ENCODE data around the gene MED25. TPM values are rescaled to one million over a fixed set of nuclear protein-coding genes. Genes with fewer than 3 reads are reported as not detected.
A peak's percentile ranks its signal among the peaks of the same experiment; 100 is the strongest.

Gene MED25
- total and polyA plus RNA-seq, 2 experiments from 2014 or later = 45.6 to 58.6 TPM

DNA sequence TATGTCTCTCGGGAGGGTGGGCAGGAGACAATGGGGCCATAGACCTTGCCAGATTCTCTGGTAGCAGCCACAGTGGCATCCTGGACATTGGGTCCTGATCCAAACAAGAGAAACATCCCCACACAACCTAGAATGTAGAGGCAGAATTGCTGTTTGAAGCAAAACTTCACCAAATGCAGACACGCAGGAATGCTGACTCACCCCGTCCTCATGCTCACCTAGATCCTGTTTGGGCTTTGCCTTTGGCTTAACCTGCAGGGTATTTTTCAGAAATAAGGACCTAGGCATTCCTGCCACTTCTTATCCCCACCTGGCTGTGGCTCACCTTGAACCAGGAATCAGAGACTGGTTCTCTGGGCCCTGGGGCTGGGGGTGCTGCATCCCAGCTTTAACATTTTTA lies 66.7 kb downstream of the MED25 start:
- H3K79me2 ChIP-seq (replicated peaks; ENCODE audit: insufficient read depth) = peaks cover 5% of the 10 kb centered on the region
- peaks cover 30% of the 10 kb centered on the region for H3K36me3 ChIP-seq (ENCODE audit: insufficient read depth)
- peaks cover 8% of the 10 kb centered on the region; the same call in 2 of the 3 replicates for H3K9me3 Mint-ChIP-seq

More for the DNA sequence above, 66.7 kb downstream of the MED25 start:
- no peak overlapping the region for H2AFZ ChIP-seq
- no peaks in the 10 kb centered on the region; the same call in 1 of the 2 replicates for H3K4me1 ChIP-seq (ENCODE audit: insufficient read depth)
- H3K27ac Mint-ChIP-seq = peak overlapping the region; percentile 73
- peaks cover 21% of the 10 kb centered on the region; the same call in 1 of the 2 replicates for H3F3A ChIP-seq (replicated peaks; ENCODE audit: low read depth)
- TF ChIP-seq ZNF331 (CRISPR knock-in tag; IDR thresholded peaks at IDR 0.05; ENCODE audit: low read depth) (no peak), EZH2 (IDR thresholded peaks at IDR 0.05; ENCODE audit: low read depth, unreplicated experiment) (no peak), EZH2phosphoT487 (IDR thresholded peaks at IDR 0.05; ENCODE audit: unreplicated experiment) (no peak), ZNF114 (CRISPR knock-in tag; IDR thresholded peaks at IDR 0.05) (no peak)
- TF ChIP-seq, protein P1, sequence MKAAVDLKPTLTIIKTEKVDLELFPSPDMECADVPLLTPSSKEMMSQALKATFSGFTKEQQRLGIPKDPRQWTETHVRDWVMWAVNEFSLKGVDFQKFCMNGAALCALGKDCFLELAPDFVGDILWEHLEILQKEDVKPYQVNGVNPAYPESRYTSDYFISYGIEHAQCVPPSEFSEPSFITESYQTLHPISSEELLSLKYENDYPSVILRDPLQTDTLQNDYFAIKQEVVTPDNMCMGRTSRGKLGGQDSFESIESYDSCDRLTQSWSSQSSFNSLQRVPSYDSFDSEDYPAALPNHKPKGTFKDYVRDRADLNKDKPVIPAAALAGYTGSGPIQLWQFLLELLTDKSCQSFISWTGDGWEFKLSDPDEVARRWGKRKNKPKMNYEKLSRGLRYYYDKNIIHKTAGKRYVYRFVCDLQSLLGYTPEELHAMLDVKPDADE (IDR thresholded peaks at IDR 0.05) = no peak
- TF ChIP-seq, protein P2, sequence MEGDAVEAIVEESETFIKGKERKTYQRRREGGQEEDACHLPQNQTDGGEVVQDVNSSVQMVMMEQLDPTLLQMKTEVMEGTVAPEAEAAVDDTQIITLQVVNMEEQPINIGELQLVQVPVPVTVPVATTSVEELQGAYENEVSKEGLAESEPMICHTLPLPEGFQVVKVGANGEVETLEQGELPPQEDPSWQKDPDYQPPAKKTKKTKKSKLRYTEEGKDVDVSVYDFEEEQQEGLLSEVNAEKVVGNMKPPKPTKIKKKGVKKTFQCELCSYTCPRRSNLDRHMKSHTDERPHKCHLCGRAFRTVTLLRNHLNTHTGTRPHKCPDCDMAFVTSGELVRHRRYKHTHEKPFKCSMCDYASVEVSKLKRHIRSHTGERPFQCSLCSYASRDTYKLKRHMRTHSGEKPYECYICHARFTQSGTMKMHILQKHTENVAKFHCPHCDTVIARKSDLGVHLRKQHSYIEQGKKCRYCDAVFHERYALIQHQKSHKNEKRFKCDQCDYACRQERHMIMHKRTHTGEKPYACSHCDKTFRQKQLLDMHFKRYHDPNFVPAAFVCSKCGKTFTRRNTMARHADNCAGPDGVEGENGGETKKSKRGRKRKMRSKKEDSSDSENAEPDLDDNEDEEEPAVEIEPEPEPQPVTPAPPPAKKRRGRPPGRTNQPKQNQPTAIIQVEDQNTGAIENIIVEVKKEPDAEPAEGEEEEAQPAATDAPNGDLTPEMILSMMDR (conservative IDR thresholded peaks at IDR 0.05; ENCODE audit: low read depth in 2 of 2) = no peak
- H4K20me1 ChIP-seq (replicated peaks; ENCODE audit: insufficient read depth) = peaks cover 8% of the 10 kb centered on the region
- no peak overlapping the region for H3K4me2 ChIP-seq
- H3K4me1 Mint-ChIP-seq = 0 out of 3 replicates have a peak, but pooled peaks cover 4% of the 10 kb centered on the region
- H3K4me3 ChIP-seq = no peak overlapping the region
- peaks cover 71% of the 10 kb centered on the region for H3K36me3 Mint-ChIP-seq (ENCODE audit: low read depth)
- no peak overlapping the region for H3K4me3 Mint-ChIP-seq
- no peaks in the 10 kb centered on the region for H3K9me2 ChIP-seq (ENCODE audit: insufficient read depth)
- peaks cover 18% of the 10 kb centered on the region for H3K27me3 Mint-ChIP-seq (ENCODE audit: insufficient read depth, low read depth, poor library complexity)
- H3K27me3 ChIP-seq (ENCODE audit: insufficient read depth) = 0 out of 2 replicates have a peak, but pooled peaks cover 3% of the 10 kb centered on the region
- ATAC-seq = no peak
- H3K27ac ChIP-seq (ENCODE audit: low read depth) = no peak overlapping the region
- no peak for DNase-seq (ENCODE audit: low spot score)

Small RNA genes within 50 kb of the gene (microRNA-seq; reads per million reads assigned to microRNA genes)
- gene MIR4749 (1.8 reads per million), gene MIR6799 (not detected), gene MIR6800 (not detected)

Small RNA genes within 50 kb of the gene (small RNA-seq; reads per million reads assigned to genes)
- gene MIR4749 (ENCODE audit: low replicate concordance) (not detected), gene MIR6799 (ENCODE audit: low replicate concordance) (not detected)

Other genes with a start within 250 kb of the MED25 start
- 88.5 and 89.8 TPM in 2 replicates for gene NOSIP, start 237.7 kb upstream of the MED25 start, total RNA-seq (2014; rRNA removed; shearing (Covaris generic))
- gene NOSIP, start 237.7 kb upstream of the MED25 start, polyA plus RNA-seq (2016; fragmentation: Nextera tagmentation; extraction: Ambion mirVana) = 141 and 143 TPM in 2 replicates
- 3.8 and 10.5 TPM in 2 replicates for gene PRRG2, start 237.0 kb upstream of the MED25 start, total RNA-seq (2014; rRNA removed; shearing (Covaris generic))
- 2.0 and 2.3 TPM in 2 replicates for gene PRRG2, start 237.0 kb upstream of the MED25 start, polyA plus RNA-seq (2016; fragmentation: Nextera tagmentation; extraction: Ambion mirVana)
- 32.1 and 41.6 TPM in 2 replicates for gene PRR12, start 227.1 kb upstream of the MED25 start, total RNA-seq (2014; rRNA removed; shearing (Covaris generic))
- gene PRR12, start 227.1 kb upstream of the MED25 start, polyA plus RNA-seq (2016; fragmentation: Nextera tagmentation; extraction: Ambion mirVana) = 8.6 and 10.3 TPM in 2 replicates
- gene RRAS, start 178.1 kb upstream of the MED25 start, total RNA-seq (2014; rRNA removed; shearing (Covaris generic)) = 6.1 and 9.3 TPM in 2 replicates
- gene RRAS, start 178.1 kb upstream of the MED25 start, polyA plus RNA-seq (2016; fragmentation: Nextera tagmentation; extraction: Ambion mirVana) = 30.0 and 31.0 TPM in 2 replicates
- gene SCAF1, start 176.1 kb upstream of the MED25 start, total RNA-seq (2014; rRNA removed; shearing (Covaris generic)) = 47.0 and 53.7 TPM in 2 replicates
- gene SCAF1, start 176.1 kb upstream of the MED25 start, polyA plus RNA-seq (2016; fragmentation: Nextera tagmentation; extraction: Ambion mirVana) = 19.7 and 20.2 TPM in 2 replicates
- 89.3 and 164 TPM in 2 replicates for gene IRF3, start 152.4 kb upstream of the MED25 start, total RNA-seq (2014; rRNA removed; shearing (Covaris generic))
- gene IRF3, start 152.4 kb upstream of the MED25 start, polyA plus RNA-seq (2016; fragmentation: Nextera tagmentation; extraction: Ambion mirVana) = 57.4 and 72.4 TPM in 2 replicates
- 30.6 and 61.3 TPM in 2 replicates for gene BCL2L12, start 152.4 kb upstream of the MED25 start, total RNA-seq (2014; rRNA removed; shearing (Covaris generic))
- gene BCL2L12, start 152.4 kb upstream of the MED25 start, polyA plus RNA-seq (2016; fragmentation: Nextera tagmentation; extraction: Ambion mirVana) = 102 and 114 TPM in 2 replicates
- gene PRMT1, start 141.0 kb upstream of the MED25 start, total RNA-seq (2014; rRNA removed; shearing (Covaris generic)) = 700 and 762 TPM in 2 replicates
- gene PRMT1, start 141.0 kb upstream of the MED25 start, polyA plus RNA-seq (2016; fragmentation: Nextera tagmentation; extraction: Ambion mirVana) = 587 and 590 TPM in 2 replicates
- gene ADM5, start 128.7 kb upstream of the MED25 start, total RNA-seq (2014; rRNA removed; shearing (Covaris generic)) = 3.1 and 5.7 TPM in 2 replicates
- 2.6 and 2.8 TPM in 2 replicates for gene ADM5, start 128.7 kb upstream of the MED25 start, polyA plus RNA-seq (2016; fragmentation: Nextera tagmentation; extraction: Ambion mirVana)
- 46.8 and 63.4 TPM in 2 replicates for gene CPT1C, start 127.2 kb upstream of the MED25 start, total RNA-seq (2014; rRNA removed; shearing (Covaris generic))
- 77.3 and 79.3 TPM in 2 replicates for gene CPT1C, start 127.2 kb upstream of the MED25 start, polyA plus RNA-seq (2016; fragmentation: Nextera tagmentation; extraction: Ambion mirVana)
- gene TSKS, start 55.0 kb upstream of the MED25 start, total RNA-seq (2014; rRNA removed; shearing (Covaris generic)) = not detected in 2 replicates
- gene TSKS, start 55.0 kb upstream of the MED25 start, polyA plus RNA-seq (2016; fragmentation: Nextera tagmentation; extraction: Ambion mirVana) = 0.82 and 0.99 TPM in 2 replicates
- 110 and 129 TPM in 2 replicates for gene AP2A1, start 51.3 kb upstream of the MED25 start, total RNA-seq (2014; rRNA removed; shearing (Covaris generic))
- 34.1 and 37.2 TPM in 2 replicates for gene AP2A1, start 51.3 kb upstream of the MED25 start, polyA plus RNA-seq (2016; fragmentation: Nextera tagmentation; extraction: Ambion mirVana)
- gene FUZ, start 5.0 kb upstream of the MED25 start, total RNA-seq (2014; rRNA removed; shearing (Covaris generic)) = 25.7 and 34.8 TPM in 2 replicates
- gene FUZ, start 5.0 kb upstream of the MED25 start, polyA plus RNA-seq (2016; fragmentation: Nextera tagmentation; extraction: Ambion mirVana) = 24.3 TPM in 2 replicates
- 194 and 209 TPM in 2 replicates for gene PTOV1, start 32.9 kb downstream of the MED25 start, total RNA-seq (2014; rRNA removed; shearing (Covaris generic))
- gene PTOV1, start 32.9 kb downstream of the MED25 start, polyA plus RNA-seq (2016; fragmentation: Nextera tagmentation; extraction: Ambion mirVana) = 188 and 225 TPM in 2 replicates
- gene PNKP, start 49.3 kb downstream of the MED25 start, total RNA-seq (2014; rRNA removed; shearing (Covaris generic)) = 81.4 and 99.6 TPM in 2 replicates
- 109 and 112 TPM in 2 replicates for gene PNKP, start 49.3 kb downstream of the MED25 start, polyA plus RNA-seq (2016; fragmentation: Nextera tagmentation; extraction: Ambion mirVana)
- gene AKT1S1, start 59.1 kb downstream of the MED25 start, total RNA-seq (2014; rRNA removed; shearing (Covaris generic)) = 15.7 and 21.5 TPM in 2 replicates
- gene AKT1S1, start 59.1 kb downstream of the MED25 start, polyA plus RNA-seq (2016; fragmentation: Nextera tagmentation; extraction: Ambion mirVana) = 28.0 and 28.6 TPM in 2 replicates
- 12.1 and 19.3 TPM in 2 replicates for gene TBC1D17, start 59.4 kb downstream of the MED25 start, total RNA-seq (2014; rRNA removed; shearing (Covaris generic))
- 39.5 and 43.1 TPM in 2 replicates for gene TBC1D17, start 59.4 kb downstream of the MED25 start, polyA plus RNA-seq (2016; fragmentation: Nextera tagmentation; extraction: Ambion mirVana)
- gene IL4I1, start 78.6 kb downstream of the MED25 start, total RNA-seq (2014; rRNA removed; shearing (Covaris generic)) = 0.50 and 0.69 TPM in 2 replicates
- 0.57 and 0.60 TPM in 2 replicates for gene IL4I1, start 78.6 kb downstream of the MED25 start, polyA plus RNA-seq (2016; fragmentation: Nextera tagmentation; extraction: Ambion mirVana)
- gene ATF5, start 110.9 kb downstream of the MED25 start, total RNA-seq (2014; rRNA removed; shearing (Covaris generic)) = 7.4 and 8.2 TPM in 2 replicates
- 9.6 and 10.3 TPM in 2 replicates for gene ATF5, start 110.9 kb downstream of the MED25 start, polyA plus RNA-seq (2016; fragmentation: Nextera tagmentation; extraction: Ambion mirVana)
- gene NUP62, start 111.2 kb downstream of the MED25 start, total RNA-seq (2014; rRNA removed; shearing (Covaris generic)) = 87.7 and 99.4 TPM in 2 replicates
- gene NUP62, start 111.2 kb downstream of the MED25 start, polyA plus RNA-seq (2016; fragmentation: Nextera tagmentation; extraction: Ambion mirVana) = 54.0 and 55.5 TPM in 2 replicates
- not detected in 2 replicates for gene SIGLEC11, start 142.9 kb downstream of the MED25 start, total RNA-seq (2014; rRNA removed; shearing (Covaris generic))
- gene SIGLEC11, start 142.9 kb downstream of the MED25 start, polyA plus RNA-seq (2016; fragmentation: Nextera tagmentation; extraction: Ambion mirVana) = not detected in 2 replicates
- 20.4 and 29.1 TPM in 2 replicates for gene VRK3, start 207.1 kb downstream of the MED25 start, total RNA-seq (2014; rRNA removed; shearing (Covaris generic))
- 17.4 and 19.2 TPM in 2 replicates for gene VRK3, start 207.1 kb downstream of the MED25 start, polyA plus RNA-seq (2016; fragmentation: Nextera tagmentation; extraction: Ambion mirVana)
- 17.4 and 18.9 TPM in 2 replicates for gene ZNF473, start 207.7 kb downstream of the MED25 start, total RNA-seq (2014; rRNA removed; shearing (Covaris generic))
- gene ZNF473, start 207.7 kb downstream of the MED25 start, polyA plus RNA-seq (2016; fragmentation: Nextera tagmentation; extraction: Ambion mirVana) = 1.5 and 3.3 TPM in 2 replicates

Measured in GM23338 (cell line).